ENCODE measurements around the gene DES.

DES gene

DNA sequence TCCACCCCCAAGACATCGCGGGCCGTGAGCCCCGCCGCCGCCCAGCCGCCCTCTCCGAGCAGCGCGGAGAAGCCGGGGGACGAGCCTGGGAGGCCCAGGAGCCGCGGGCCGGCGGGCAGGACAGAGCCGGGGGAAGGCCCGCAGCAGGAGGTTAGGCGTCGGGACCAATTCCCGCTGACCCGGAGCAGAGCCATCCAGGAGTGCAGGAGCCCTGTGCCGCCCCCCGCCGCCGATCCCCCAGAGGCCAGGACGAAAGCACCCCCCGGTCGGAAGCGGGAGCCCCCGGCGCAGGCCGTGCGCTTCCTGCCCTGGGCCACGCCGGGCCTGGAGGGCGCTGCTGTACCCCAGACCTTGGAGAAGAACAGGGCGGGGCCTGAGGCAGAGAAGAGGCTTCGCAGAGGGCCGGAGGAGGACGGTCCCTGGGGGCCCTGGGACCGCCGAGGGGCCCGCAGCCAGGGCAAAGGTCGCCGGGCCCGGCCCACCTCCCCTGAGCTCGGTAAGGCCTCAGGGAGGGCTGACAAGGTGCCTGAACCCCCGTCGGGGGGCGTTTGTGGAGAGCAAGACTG, 30.7 kb downstream of the DES start:
- no peak for TF ChIP-seq CTCF (IDR thresholded peaks at IDR 0.05; ENCODE audit: insufficient read depth, low read depth, low read length, missing control alignments)

DNA sequence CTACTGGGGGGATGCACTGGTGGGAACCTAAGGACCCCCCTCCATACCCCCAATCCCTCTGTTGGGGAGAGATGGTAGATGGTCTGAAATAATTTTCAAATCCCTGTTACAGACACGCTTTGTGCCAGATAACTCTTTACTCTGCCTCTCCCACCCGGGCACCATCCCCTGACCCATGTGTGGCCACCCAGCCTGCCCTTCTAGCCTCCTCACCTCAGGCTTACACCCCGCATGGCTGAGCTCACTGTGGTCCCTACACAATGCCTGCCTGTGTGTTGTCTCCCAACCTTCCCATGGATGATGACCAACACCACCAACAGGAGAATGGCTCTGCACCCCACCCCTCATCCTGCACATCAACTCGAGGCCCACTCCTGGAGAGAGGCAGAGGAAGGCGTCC, 31.4 kb downstream of the DES start:
- no peak overlapping the region for H3K4me3 ChIP-seq (ENCODE audit: low read depth, low read length)
- no peak for DNase-seq (ENCODE audit: low read depth)
- TF ChIP-seq CTCF (IDR thresholded peaks at IDR 0.05; ENCODE audit: insufficient read depth, low read depth, low read length, missing control alignments) = no peak

More for the DNA sequence above, 30.7 kb downstream of the DES start:
- H3K4me3 ChIP-seq (ENCODE audit: low read depth, low read length) = no peak overlapping the region
- DNase-seq (ENCODE audit: low read depth) = no peak

GRCh38 chr2:219451661-219452360, 33.6 kb downstream of the DES start:
- TF ChIP-seq CTCF (IDR thresholded peaks at IDR 0.05; ENCODE audit: insufficient read depth, low read depth, low read length, missing control alignments) = no peak
- no peak for DNase-seq (ENCODE audit: low read depth)

DNA sequence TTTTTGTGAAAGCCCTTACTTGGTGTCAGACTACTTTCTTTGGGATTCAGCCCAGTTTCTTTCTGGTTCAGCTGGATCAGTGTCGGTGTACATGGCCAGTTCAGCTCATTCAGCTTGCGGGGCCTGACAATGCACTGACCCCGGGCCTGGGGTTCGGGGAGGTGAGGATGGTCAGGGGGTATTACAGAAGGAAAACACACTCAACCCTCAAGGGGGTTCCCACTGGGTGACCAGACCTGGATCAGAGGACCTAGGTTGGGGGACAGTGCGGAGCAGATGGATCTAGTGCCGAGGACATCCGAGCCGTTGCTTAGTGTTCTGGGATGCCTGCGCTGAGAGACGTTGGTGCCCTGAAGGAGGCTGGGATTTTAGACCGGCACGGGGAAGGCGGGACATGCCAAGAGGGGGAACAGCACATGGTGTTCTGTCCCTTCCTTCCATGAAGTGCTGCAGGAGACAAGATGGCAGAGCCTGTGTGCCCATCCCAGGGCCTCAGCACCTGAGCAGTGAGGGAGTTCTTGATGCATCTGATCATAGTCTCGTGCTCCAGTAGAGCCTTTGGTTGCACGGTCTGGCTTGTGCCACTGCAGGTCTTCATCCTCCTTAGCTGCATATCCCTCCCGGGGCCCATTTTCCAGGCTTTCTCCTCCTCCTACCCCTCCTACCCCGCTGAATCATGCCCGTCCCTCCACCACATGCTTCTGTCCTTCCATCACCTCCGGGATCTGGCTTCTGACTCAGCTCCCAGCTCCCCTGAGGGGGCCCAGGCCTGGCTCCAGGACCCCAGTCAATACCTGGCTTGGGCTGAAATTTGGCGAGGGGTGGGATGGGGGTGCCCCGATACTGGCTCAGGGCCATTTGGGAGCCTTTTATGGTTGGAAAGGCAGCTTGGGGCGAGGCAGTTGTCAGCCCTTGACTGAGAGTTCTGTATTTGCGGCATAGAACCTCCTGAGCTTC, 34.5 kb downstream of the DES start:
- no peak overlapping the region for H3K4me3 ChIP-seq (ENCODE audit: low read depth, low read length)
- TF ChIP-seq CTCF (IDR thresholded peaks at IDR 0.05; ENCODE audit: insufficient read depth, low read depth, low read length, missing control alignments) = no peak
- no peak for DNase-seq (ENCODE audit: low read depth)

More at GRCh38 chr2:219451661-219452360, 33.6 kb downstream of the DES start:
- H3K4me3 ChIP-seq (ENCODE audit: low read depth, low read length) = no peak overlapping the region

GRCh38 chr2:219453671-219454590, 35.8 kb downstream of the DES start:
- no peak for DNase-seq (ENCODE audit: low read depth)
- no peak for TF ChIP-seq CTCF (IDR thresholded peaks at IDR 0.05; ENCODE audit: insufficient read depth, low read depth, low read length, missing control alignments)
- H3K4me3 ChIP-seq (ENCODE audit: low read depth, low read length) = no peak overlapping the region

DNA sequence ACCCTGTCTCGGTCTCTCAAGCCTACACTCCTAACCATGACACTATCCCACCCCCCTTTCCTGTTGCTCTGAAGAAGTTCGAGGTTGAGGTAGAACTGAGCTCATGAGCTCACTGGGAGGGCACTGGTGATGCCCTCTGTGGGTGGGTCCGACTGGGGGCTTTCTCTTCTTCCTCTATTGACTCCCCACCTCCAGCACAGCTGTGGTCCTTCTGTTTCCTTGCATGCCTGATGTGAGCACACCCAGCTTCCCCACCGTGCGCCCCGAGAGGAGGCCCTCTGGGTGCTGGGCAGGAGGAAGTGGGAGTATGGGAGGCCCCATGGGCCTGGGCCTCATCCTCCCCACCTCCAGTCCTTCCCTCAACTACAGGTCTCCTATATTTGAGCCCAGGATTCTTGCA, 37.4 kb downstream of the DES start:
- DNase-seq (ENCODE audit: low read depth) = no peak
- no peak for TF ChIP-seq CTCF (IDR thresholded peaks at IDR 0.05; ENCODE audit: insufficient read depth, low read depth, low read length, missing control alignments)
- no peak overlapping the region for H3K4me3 ChIP-seq (ENCODE audit: low read depth, low read length)

Data from GM12865 (cell line).